GM23338 (cell line): ENCODE measurements around the gene GUCY2F. TPM values are rescaled to one million over a fixed set of nuclear protein-coding genes. Genes with fewer than 3 reads are reported as not detected.

Source experiments
- ATAC-seq: fragments of 200-7000 bp; cut with Tn5 transposase; 3 replicates; pipeline ENCODE4 v1.9.1; 2020
- DNase-seq: peaks from one replicate; pipeline ENCODE4 v3.0.0-alpha.2; 2015; ENCODE audit warnings: low spot score
- H2AFZ ChIP-seq: fragments of 200-600 bp; sonication (generic); 2 replicates; pipeline ENCODE4 v1.8.0; 2016; ENCODE audit warnings: antibody characterized with exemption, mild to moderate bottlenecking, moderate library complexity
- H3F3A ChIP-seq: fragments of 200-600 bp; sonication (generic); replicated peaks from 2 replicates; pipeline ENCODE4 v1.8.0; 2017; ENCODE audit warnings: antibody characterized with exemption, mixed run types, low read depth
- H3K27ac ChIP-seq: fragments of 200-600 bp; sonication (generic); 2 replicates; pipeline ENCODE4 v1.6.1; 2016; ENCODE audit warnings: low read depth
- H3K27me3 ChIP-seq: fragments of 200-600 bp; sonication (generic); 2 replicates; pipeline ENCODE4 v1.8.0; 2016; ENCODE audit warnings: mild to moderate bottlenecking, mixed run types, moderate library complexity; ENCODE audit not compliant: insufficient read depth
- H3K36me3 ChIP-seq: fragments of 200-600 bp; sonication (generic); 2 replicates; pipeline ENCODE4 v1.8.0; 2016; ENCODE audit warnings: mild to moderate bottlenecking; ENCODE audit not compliant: insufficient read depth
- H3K4me1 ChIP-seq: fragments of 200-600 bp; sonication (generic); 2 replicates; pipeline ENCODE4 v1.8.0; 2016; ENCODE audit warnings: mild to moderate bottlenecking, moderate library complexity; ENCODE audit not compliant: insufficient read depth
- H3K4me2 ChIP-seq: fragments of 200-600 bp; sonication (generic); 2 replicates; pipeline ENCODE4 v1.7.1; 2017; ENCODE audit warnings: mixed run types
- H3K4me3 ChIP-seq: fragments of 200-600 bp; sonication (generic); 2 replicates; pipeline ENCODE4 v1.6.1; 2016; ENCODE audit warnings: mixed run types
- H3K79me2 ChIP-seq: fragments of 200-600 bp; sonication (generic); replicated peaks from 2 replicates; pipeline ENCODE4 v1.8.0; 2017; ENCODE audit warnings: mild to moderate bottlenecking; ENCODE audit not compliant: insufficient read depth
- H3K9me2 ChIP-seq: fragments of 200-600 bp; sonication (generic); 2 replicates; pipeline ENCODE4 v1.8.0; 2017; ENCODE audit not compliant: insufficient read depth
- H4K20me1 ChIP-seq: fragments of 200-600 bp; sonication (generic); replicated peaks from 2 replicates; pipeline ENCODE4 v1.8.0; 2017; ENCODE audit warnings: mild to moderate bottlenecking; ENCODE audit not compliant: insufficient read depth
- H3K27ac Mint-ChIP-seq: 2 replicates; pipeline ENCODE4 v1.8.0; 2020; ENCODE audit warnings: inconsistent platforms, mild to moderate bottlenecking, moderate library complexity, mixed read lengths
- H3K27me3 Mint-ChIP-seq: 3 replicates; pipeline ENCODE4 v1.8.0; 2022; ENCODE audit warnings: low read depth, mild to moderate bottlenecking, moderate library complexity, mixed read lengths, inconsistent platforms; ENCODE audit not compliant: insufficient read depth, poor library complexity
- H3K36me3 Mint-ChIP-seq: 3 replicates; pipeline ENCODE4 v1.8.0; 2021; ENCODE audit warnings: low read depth, mild to moderate bottlenecking, inconsistent platforms, moderate library complexity, mixed read lengths
- H3K4me1 Mint-ChIP-seq: 3 replicates; pipeline ENCODE4 v1.8.0; 2020; ENCODE audit warnings: mild to moderate bottlenecking, inconsistent platforms, mixed read lengths
- H3K4me3 Mint-ChIP-seq: 3 replicates; pipeline ENCODE4 v1.8.0; 2021; ENCODE audit warnings: moderate library complexity, mild to moderate bottlenecking, inconsistent platforms, mixed read lengths
- H3K9me3 Mint-ChIP-seq: 3 replicates; pipeline ENCODE4 v1.8.0; 2020; ENCODE audit warnings: moderate library complexity, mild to moderate bottlenecking, inconsistent platforms, mixed read lengths
- EZH2phosphoT487 ChIP-seq: fragments of 200-600 bp; sonication (generic); IDR thresholded peaks from one replicate; pipeline ENCODE4 v1.8.1; 2018; ENCODE audit warnings: antibody characterized with exemption; ENCODE audit not compliant: unreplicated experiment
- NANOG ChIP-seq: IDR thresholded peaks from 2 replicates; pipeline ENCODE4 v1.6.1; 2016; ENCODE audit warnings: antibody characterized with exemption, borderline replicate concordance
- POLR2AphosphoS5 ChIP-seq: IDR thresholded peaks from 2 replicates; pipeline ENCODE4 v1.6.1; 2016; ENCODE audit warnings: antibody characterized with exemption, low read depth
- STAT1 ChIP-seq: IDR thresholded peaks from one replicate; pipeline ENCODE4 v1.6.1; 2016; ENCODE audit warnings: antibody characterized with exemption; ENCODE audit not compliant: unreplicated experiment
- ZNF331 ChIP-seq: fragments of 250-450 bp; sonication (Bioruptor Pico); IDR thresholded peaks from 2 replicates; pipeline ENCODE4 v1.5.0; 2020; ENCODE audit warnings: low read depth, mild to moderate bottlenecking, moderate library complexity
- polyA plus RNA-seq: library from polyadenylated mRNA; unstranded; fragments of >200 nt; fragmentation: Nextera tagmentation; extraction: Ambion mirVana; gene quantifications from 2 replicates; pipeline ENCODE4 v1.2.1, GENCODE V29; 2016
- total RNA-seq: library from RNA; depleted of rRNA; stranded (reverse); fragments of >200 nt; shearing (Covaris generic); gene quantifications from 2 replicates; pipeline ENCODE4 v1.2.3, GENCODE V29; 2014
- TF ChIP-seq, protein P1 (sequence below), 2 experiments: fragments of 200-600 bp in 1 of 2; sonication (generic) in 1 of 2; conservative IDR thresholded peaks; 2 replicates each; pipeline versions ENCODE4 v1.5.1 to v1.6.1; 2016 to 2017; ENCODE audit warnings: antibody characterized with exemption in 2 of 2, low read depth in 2 of 2, mild to moderate bottlenecking in 2 of 2, moderate library complexity in 1 of 2
- TF ChIP-seq, protein P2 (sequence below): IDR thresholded peaks from 2 replicates; pipeline ENCODE4 v1.6.1; 2016; ENCODE audit warnings: antibody characterized with exemption
- TF ChIP-seq, protein P3 (sequence below): IDR thresholded peaks from one replicate; pipeline ENCODE4 v1.6.1; 2018; ENCODE audit warnings: antibody characterized with exemption; ENCODE audit not compliant: unreplicated experiment

The GUCY2F gene
- total and polyA plus RNA-seq, 2 experiments from 2014 or later, result 0.06 to 0.10 TPM

DNA sequence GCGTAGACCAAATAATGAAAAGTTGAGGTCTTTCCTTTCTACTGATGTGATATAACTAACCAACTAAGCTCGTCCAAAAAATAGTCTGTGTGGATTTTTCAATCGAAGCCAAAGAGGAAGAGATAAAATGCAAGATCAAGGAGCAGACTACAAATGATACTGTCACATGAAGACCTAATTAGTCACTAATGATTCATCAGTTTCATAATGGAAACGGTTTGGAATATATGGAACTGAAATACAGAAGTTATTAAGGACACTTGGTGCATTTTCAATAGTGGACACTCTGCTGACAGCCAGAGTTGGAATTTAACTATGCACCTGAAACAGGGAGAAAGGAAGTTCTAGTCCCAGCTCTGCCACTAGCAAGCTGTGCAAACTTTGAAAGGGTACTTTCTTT, 119.8 kb downstream of the GUCY2F start:
- Histone ChIP-seq H3K27me3 (no peaks in the 10 kb centered on the region), H3K4me3 (no peak overlapping the region), H4K20me1 (no peaks in the 10 kb centered on the region), H2AFZ (no peak overlapping the region), H3F3A (no peaks in the 10 kb centered on the region), H3K4me1 (no peaks in the 10 kb centered on the region), H3K9me2 (no peaks in the 10 kb centered on the region), H3K36me3 (no peaks in the 10 kb centered on the region), H3K79me2 (no peaks in the 10 kb centered on the region), H3K27ac (no peak overlapping the region), H3K4me2 (no peak overlapping the region)
- Mint-ChIP-seq H3K27me3 (no peaks in the 10 kb centered on the region), H3K27ac (no peak overlapping the region), H3K4me3 (no peak overlapping the region), H3K4me1 (peaks cover 4% of the 10 kb centered on the region), H3K36me3 (no peaks in the 10 kb centered on the region), H3K9me3 (no peaks in the 10 kb centered on the region)
- TF ChIP-seq, protein P1, sequence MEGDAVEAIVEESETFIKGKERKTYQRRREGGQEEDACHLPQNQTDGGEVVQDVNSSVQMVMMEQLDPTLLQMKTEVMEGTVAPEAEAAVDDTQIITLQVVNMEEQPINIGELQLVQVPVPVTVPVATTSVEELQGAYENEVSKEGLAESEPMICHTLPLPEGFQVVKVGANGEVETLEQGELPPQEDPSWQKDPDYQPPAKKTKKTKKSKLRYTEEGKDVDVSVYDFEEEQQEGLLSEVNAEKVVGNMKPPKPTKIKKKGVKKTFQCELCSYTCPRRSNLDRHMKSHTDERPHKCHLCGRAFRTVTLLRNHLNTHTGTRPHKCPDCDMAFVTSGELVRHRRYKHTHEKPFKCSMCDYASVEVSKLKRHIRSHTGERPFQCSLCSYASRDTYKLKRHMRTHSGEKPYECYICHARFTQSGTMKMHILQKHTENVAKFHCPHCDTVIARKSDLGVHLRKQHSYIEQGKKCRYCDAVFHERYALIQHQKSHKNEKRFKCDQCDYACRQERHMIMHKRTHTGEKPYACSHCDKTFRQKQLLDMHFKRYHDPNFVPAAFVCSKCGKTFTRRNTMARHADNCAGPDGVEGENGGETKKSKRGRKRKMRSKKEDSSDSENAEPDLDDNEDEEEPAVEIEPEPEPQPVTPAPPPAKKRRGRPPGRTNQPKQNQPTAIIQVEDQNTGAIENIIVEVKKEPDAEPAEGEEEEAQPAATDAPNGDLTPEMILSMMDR (conservative IDR thresholded peaks at IDR 0.05; ENCODE audit: low read depth in 2 of 2), result no peak
- no peak for TF ChIP-seq NANOG
- TF ChIP-seq EZH2phosphoT487, result no peak
- no peak for TF ChIP-seq STAT1
- no peak for TF ChIP-seq ZNF331 (CRISPR knock-in tag)
- no peak for TF ChIP-seq POLR2AphosphoS5
- TF ChIP-seq, protein P2, sequence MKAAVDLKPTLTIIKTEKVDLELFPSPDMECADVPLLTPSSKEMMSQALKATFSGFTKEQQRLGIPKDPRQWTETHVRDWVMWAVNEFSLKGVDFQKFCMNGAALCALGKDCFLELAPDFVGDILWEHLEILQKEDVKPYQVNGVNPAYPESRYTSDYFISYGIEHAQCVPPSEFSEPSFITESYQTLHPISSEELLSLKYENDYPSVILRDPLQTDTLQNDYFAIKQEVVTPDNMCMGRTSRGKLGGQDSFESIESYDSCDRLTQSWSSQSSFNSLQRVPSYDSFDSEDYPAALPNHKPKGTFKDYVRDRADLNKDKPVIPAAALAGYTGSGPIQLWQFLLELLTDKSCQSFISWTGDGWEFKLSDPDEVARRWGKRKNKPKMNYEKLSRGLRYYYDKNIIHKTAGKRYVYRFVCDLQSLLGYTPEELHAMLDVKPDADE, result no peak
- DNase-seq (no peak), ATAC-seq (no peak)

DNA sequence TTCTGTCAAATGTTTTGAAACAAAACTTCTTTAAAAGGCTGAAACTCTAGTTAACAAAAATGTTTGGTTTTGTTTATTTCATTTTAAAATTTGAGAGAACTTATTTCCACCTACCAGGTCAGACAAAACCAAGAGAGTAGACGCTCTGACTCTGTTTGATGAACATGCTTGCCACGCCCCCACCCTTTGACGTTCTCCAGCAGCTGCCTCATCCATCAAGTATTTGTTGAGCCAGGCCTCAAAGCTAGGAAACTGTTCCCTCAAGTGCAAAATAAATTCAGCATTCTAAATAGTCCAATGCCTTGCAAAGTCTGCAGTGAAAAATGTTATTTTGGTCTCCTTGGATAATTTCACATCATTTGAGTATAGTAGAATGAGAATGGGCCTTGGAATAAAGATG, 121.6 kb downstream of the GUCY2F start:
- ATAC-seq, result no peak
- H3K4me2 ChIP-seq, result no peak overlapping the region
- H3K4me3 ChIP-seq, result no peak overlapping the region
- no peaks in the 10 kb centered on the region for H3K9me2 ChIP-seq
- H3K27me3 ChIP-seq, result no peaks in the 10 kb centered on the region
- H3K36me3 Mint-ChIP-seq, result no peaks in the 10 kb centered on the region
- no peak overlapping the region for H2AFZ ChIP-seq
- no peaks in the 10 kb centered on the region for H4K20me1 ChIP-seq
- H3K4me3 Mint-ChIP-seq, result no peak overlapping the region
- no peaks in the 10 kb centered on the region for H3K79me2 ChIP-seq
- no peaks in the 10 kb centered on the region for H3F3A ChIP-seq
- H3K36me3 ChIP-seq, result no peaks in the 10 kb centered on the region
- no peaks in the 10 kb centered on the region for H3K27me3 Mint-ChIP-seq
- H3K4me1 ChIP-seq, result no peaks in the 10 kb centered on the region
- no peak overlapping the region for H3K27ac ChIP-seq
- H3K27ac Mint-ChIP-seq, result no peak overlapping the region
- peaks cover 6% of the 10 kb centered on the region for H3K4me1 Mint-ChIP-seq
- H3K9me3 Mint-ChIP-seq, result no peaks in the 10 kb centered on the region
- DNase-seq, result no peak
- TF ChIP-seq, protein P1 (conservative IDR thresholded peaks at IDR 0.05; ENCODE audit: low read depth in 2 of 2), result no peak
- TF ChIP-seq, protein P3, sequence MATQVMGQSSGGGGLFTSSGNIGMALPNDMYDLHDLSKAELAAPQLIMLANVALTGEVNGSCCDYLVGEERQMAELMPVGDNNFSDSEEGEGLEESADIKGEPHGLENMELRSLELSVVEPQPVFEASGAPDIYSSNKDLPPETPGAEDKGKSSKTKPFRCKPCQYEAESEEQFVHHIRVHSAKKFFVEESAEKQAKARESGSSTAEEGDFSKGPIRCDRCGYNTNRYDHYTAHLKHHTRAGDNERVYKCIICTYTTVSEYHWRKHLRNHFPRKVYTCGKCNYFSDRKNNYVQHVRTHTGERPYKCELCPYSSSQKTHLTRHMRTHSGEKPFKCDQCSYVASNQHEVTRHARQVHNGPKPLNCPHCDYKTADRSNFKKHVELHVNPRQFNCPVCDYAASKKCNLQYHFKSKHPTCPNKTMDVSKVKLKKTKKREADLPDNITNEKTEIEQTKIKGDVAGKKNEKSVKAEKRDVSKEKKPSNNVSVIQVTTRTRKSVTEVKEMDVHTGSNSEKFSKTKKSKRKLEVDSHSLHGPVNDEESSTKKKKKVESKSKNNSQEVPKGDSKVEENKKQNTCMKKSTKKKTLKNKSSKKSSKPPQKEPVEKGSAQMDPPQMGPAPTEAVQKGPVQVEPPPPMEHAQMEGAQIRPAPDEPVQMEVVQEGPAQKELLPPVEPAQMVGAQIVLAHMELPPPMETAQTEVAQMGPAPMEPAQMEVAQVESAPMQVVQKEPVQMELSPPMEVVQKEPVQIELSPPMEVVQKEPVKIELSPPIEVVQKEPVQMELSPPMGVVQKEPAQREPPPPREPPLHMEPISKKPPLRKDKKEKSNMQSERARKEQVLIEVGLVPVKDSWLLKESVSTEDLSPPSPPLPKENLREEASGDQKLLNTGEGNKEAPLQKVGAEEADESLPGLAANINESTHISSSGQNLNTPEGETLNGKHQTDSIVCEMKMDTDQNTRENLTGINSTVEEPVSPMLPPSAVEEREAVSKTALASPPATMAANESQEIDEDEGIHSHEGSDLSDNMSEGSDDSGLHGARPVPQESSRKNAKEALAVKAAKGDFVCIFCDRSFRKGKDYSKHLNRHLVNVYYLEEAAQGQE, result no peak
- TF ChIP-seq STAT1, result no peak
- TF ChIP-seq NANOG, result no peak
